HG03342 (cell line): ENCODE data around the gene SELENON.

Experiments used
- ATAC-seq: cut with Tn5 transposase; IDR thresholded peaks from one replicate; pipeline ENCODE4 v1.9.1; 2021; ENCODE audit warnings: mild to moderate bottlenecking, moderate library complexity; ENCODE audit not compliant: unreplicated experiment

The SELENON gene

GRCh38 chr1:25861316-25862286 lies 61.6 kb downstream of the SELENON start:
- no peak for ATAC-seq

- ATAC-seq: no peak
Measured at GRCh38 chr1:25862785-25863485, 62.9 kb downstream of the SELENON start.

GRCh38 chr1:25863486-25864262 lies 63.7 kb downstream of the SELENON start:
- no peak for ATAC-seq

- ATAC-seq: no peak
Measured at GRCh38 chr1:25864434-25864833, 64.4 kb downstream of the SELENON start.

- no peak for ATAC-seq
Measured at GRCh38 chr1:25866288-25866687, 66.3 kb downstream of the SELENON start.

- ATAC-seq: no peak
Measured at GRCh38 chr1:25867210-25867991, 67.4 kb downstream of the SELENON start.
